ENCODE results near the gene TTC14. TPM values are rescaled to one million over a fixed set of nuclear protein-coding genes. Genes with fewer than 3 reads are reported as not detected.

The TTC14 gene
- total and polyA plus RNA-seq, 2 donors (not counting 3 experiments of a cell fraction or from before 2014, with no cell fraction given), result 14.5 to 33.6 TPM

DNA sequence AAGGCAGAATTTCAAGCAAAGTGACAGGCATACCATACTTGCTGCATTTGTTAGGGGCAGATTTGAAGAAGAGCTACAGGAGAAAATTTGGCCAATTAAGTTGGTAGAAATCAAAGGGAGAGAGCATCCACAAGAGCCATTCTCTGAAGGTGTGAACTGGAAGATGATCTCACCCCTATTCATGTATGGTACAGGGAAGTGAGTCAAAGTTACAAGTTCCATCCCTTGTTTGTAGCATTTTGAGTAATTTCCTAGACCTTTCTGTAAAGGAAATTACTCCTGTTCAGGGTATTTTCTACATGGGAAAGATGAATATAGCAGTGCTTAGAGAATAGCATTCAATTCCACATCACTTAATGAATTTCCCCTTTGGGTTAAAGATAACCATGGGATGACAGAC, 28.4 kb downstream of the TTC14 start:
- BruUV-seq (replicated peaks), result no TSS peak
- H3K79me2 ChIP-seq (ENCODE audit: control insufficient read depth, insufficient read depth, low read length), result no peaks in the 10 kb centered on the region
- H3K27ac ChIP-seq (ENCODE audit: insufficient read depth, low read depth, low read length), result peak overlapping the region; percentile 48
- no peaks in the 10 kb centered on the region for H4K20me1 ChIP-seq (replicated peaks; ENCODE audit: control insufficient read depth, extremely low read depth, insufficient read depth, low read length)
- FAIRE-seq (peak; percentile 92), DNase-seq (ENCODE audit: low read depth, low spot score) (peak; percentile 53)
- no peaks in the 10 kb centered on the region for H3K9me3 ChIP-seq (replicated peaks; ENCODE audit: control insufficient read depth, insufficient read depth, low read length)
- intact Hi-C loops (cut with micrococcal nuclease), result no loop called here
- dilution Hi-C loops (cut with MboI; ENCODE audit: extremely low pct_ligation_motif_present, low sequenced_read_pairs), result no loop called here
- peaks cover 0 to 4% of the 10 kb centered on the region in 2 experiments for H3K36me3 ChIP-seq (ENCODE audit: control insufficient read depth in 2 of 2, extremely low read depth in 1 of 2, insufficient read depth in 2 of 2, low read length in 2 of 2)
- H2AFZ ChIP-seq (ENCODE audit: low read depth, low read length), result peak overlapping the region; percentile 29
- peaks cover 11% of the 10 kb centered on the region for H3K4me1 ChIP-seq (ENCODE audit: control insufficient read depth, extremely low read depth, insufficient read depth, low read length)
- ChIA-PET CTCF (interaction anchor here (1.0 kb wide), 1 partner anchor 11 kb away, joined by 3 read pairs; no protein-coding TSS in a partner anchor), POLR2A (no interaction called here)
- TF ChIP-seq GATA2 (IDR thresholded peaks at IDR 0.05; ENCODE audit: insufficient read depth, insufficient read length, low read depth, low read length), result peak; percentile 37
- TF ChIP-seq POLR2A (IDR thresholded peaks at IDR 0.05; ENCODE audit: low read depth, low read length), result no peak
- peak; percentile 92 for TF ChIP-seq FOS (IDR thresholded peaks at IDR 0.05; ENCODE audit: borderline replicate concordance, insufficient read depth, low read length)
- TF ChIP-seq JUN (IDR thresholded peaks at IDR 0.05; ENCODE audit: borderline replicate concordance, insufficient read depth, insufficient read length, low read depth), result peak; percentile 67
- peak; percentile 28 for TF ChIP-seq POLR2AphosphoS5 (IDR thresholded peaks at IDR 0.05; ENCODE audit: insufficient read depth, low read depth, low read length)
- H3K27me3 ChIP-seq (ENCODE audit: control insufficient read depth in 2 of 2, insufficient read depth in 2 of 2, low read length in 2 of 2), result peaks cover 0 to 3% of the 10 kb centered on the region in 2 experiments
- H3K9ac ChIP-seq (replicated peaks; ENCODE audit: extremely low read depth, insufficient read depth, low read length), result no peak overlapping the region
- peak overlapping the region; percentile 2 for H3K4me2 ChIP-seq (ENCODE audit: insufficient read depth, low read length)
- H3K4me3 ChIP-seq (replicated peaks in 1 of 3; ENCODE audit: insufficient read depth in 1 of 3, low read depth in 1 of 3, low read length in 3 of 3), result no peak overlapping the region
- no peaks in the 10 kb centered on the region for H3K9me1 ChIP-seq (replicated peaks; ENCODE audit: control insufficient read depth, extremely low read depth, insufficient read depth, low read length)

DNA sequence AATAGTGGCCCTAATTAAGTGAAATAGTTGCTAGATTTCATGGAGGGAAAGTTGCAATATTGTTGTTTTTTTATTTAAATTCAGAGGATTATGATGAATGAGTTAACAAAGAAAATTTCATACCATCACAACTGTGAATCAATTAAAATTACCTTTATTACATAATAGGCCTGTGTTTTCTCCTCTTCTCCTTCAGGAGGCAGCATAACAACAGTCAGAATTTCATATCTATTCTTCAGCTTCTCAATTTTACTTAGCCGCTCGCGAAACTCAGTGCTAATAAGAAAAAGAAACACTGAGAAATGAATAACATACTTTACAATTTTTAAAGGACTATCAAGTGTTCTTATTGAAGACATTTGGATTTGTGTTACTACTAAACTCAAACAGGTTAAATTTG, 29.4 kb downstream of the TTC14 start:
- DNase-seq (ENCODE audit: low read depth, low spot score) (no peak), FAIRE-seq (no peak)
- no peak overlapping the region for H3K4me3 ChIP-seq (replicated peaks in 1 of 3; ENCODE audit: insufficient read depth in 1 of 3, low read depth in 1 of 3, low read length in 3 of 3)
- H3K9me1 ChIP-seq (replicated peaks; ENCODE audit: control insufficient read depth, extremely low read depth, insufficient read depth, low read length), result no peaks in the 10 kb centered on the region
- POLR2A ChIA-PET, result no interaction called here
- H2AFZ ChIP-seq (ENCODE audit: low read depth, low read length), result no peak overlapping the region
- TF ChIP-seq FOS (IDR thresholded peaks at IDR 0.05; ENCODE audit: borderline replicate concordance, insufficient read depth, low read length) (no peak), MYC (IDR thresholded peaks at IDR 0.05; ENCODE audit: low read depth, low read length) (no peak), GATA2 (IDR thresholded peaks at IDR 0.05; ENCODE audit: insufficient read depth, insufficient read length, low read depth, low read length) (no peak)
- peaks cover 0 to 3% of the 10 kb centered on the region in 2 experiments for H3K36me3 ChIP-seq (ENCODE audit: control insufficient read depth in 2 of 2, extremely low read depth in 1 of 2, insufficient read depth in 2 of 2, low read length in 2 of 2)
- intact Hi-C loops (cut with micrococcal nuclease) (no loop called here), dilution Hi-C loops (cut with MboI; ENCODE audit: extremely low pct_ligation_motif_present, low sequenced_read_pairs) (no loop called here)
- no peaks in the 10 kb centered on the region for H4K20me1 ChIP-seq (replicated peaks; ENCODE audit: control insufficient read depth, extremely low read depth, insufficient read depth, low read length)
- no peak overlapping the region for H3K9ac ChIP-seq (replicated peaks; ENCODE audit: extremely low read depth, insufficient read depth, low read length)
- no peaks in the 10 kb centered on the region for H3K9me3 ChIP-seq (replicated peaks; ENCODE audit: control insufficient read depth, insufficient read depth, low read length)
- peaks cover 11% of the 10 kb centered on the region for H3K4me1 ChIP-seq (ENCODE audit: control insufficient read depth, extremely low read depth, insufficient read depth, low read length)
- H3K27me3 ChIP-seq (ENCODE audit: control insufficient read depth in 2 of 2, insufficient read depth in 2 of 2, low read length in 2 of 2), result peaks cover 0 to 3% of the 10 kb centered on the region in 2 experiments
- no peak overlapping the region for H3K4me2 ChIP-seq (ENCODE audit: insufficient read depth, low read length)
- no peaks in the 10 kb centered on the region for H3K79me2 ChIP-seq (ENCODE audit: control insufficient read depth, insufficient read depth, low read length)
- H3K27ac ChIP-seq (ENCODE audit: insufficient read depth, low read depth, low read length), result no peak overlapping the region
- no TSS peak for BruUV-seq (replicated peaks)
- CTCF ChIA-PET, result interaction anchor here (1.0 kb wide), 3 partner anchors 11 to 224 kb away, joined by 3 read pairs; no protein-coding TSS in a partner anchor
